Fibroblast of the aortic adventitia (primary cell): ENCODE measurements around the gene RTL1. TPM values are rescaled to one million over a fixed set of nuclear protein-coding genes. Genes with fewer than 3 reads are reported as not detected.

ENCODE experiments used
- DNase-seq: peaks from one replicate; pipeline ENCODE4 v3.0.0-alpha.2; 2010; ENCODE audit warnings: low read depth
- H3K4me3 ChIP-seq: 2 replicates; pipeline ENCODE4 v1.5.1; 2011; ENCODE audit warnings: low read depth, mild to moderate bottlenecking, control low read depth, low read length, moderate library complexity
- CTCF ChIP-seq: IDR thresholded peaks from 2 replicates; pipeline ENCODE4 v1.5.1; 2011; ENCODE audit warnings: mild to moderate bottlenecking, low read length, control low read depth, inconsistent platforms; ENCODE audit not compliant: insufficient read depth
- total RNA-seq: library from RNA; depleted of rRNA; stranded (reverse); fragments of >200 nt; gene quantifications from 2 replicates; pipeline ENCODE4 v1.2.3, GENCODE V29; 2012; ENCODE audit warnings: low replicate concordance

The RTL1 gene
- total RNA-seq, 1 donor, result not detected

- no peak overlapping the region for H3K4me3 ChIP-seq
- DNase-seq, result no peak
- no peak for TF ChIP-seq CTCF
Measured at GRCh38 chr14:100837805-100838350, 65.6 kb downstream of the RTL1 start.

- TF ChIP-seq CTCF, result no peak
- no peak for DNase-seq
- no peak overlapping the region for H3K4me3 ChIP-seq
Measured at GRCh38 chr14:100836941-100837804, 66.3 kb downstream of the RTL1 start.

GRCh38 chr14:100836311-100836805 lies 67.2 kb downstream of the RTL1 start:
- H3K4me3 ChIP-seq, result no peak overlapping the region
- TF ChIP-seq CTCF, result no peak
- DNase-seq, result no peak

GRCh38 chr14:100835548-100836310 lies 67.8 kb downstream of the RTL1 start:
- no peak for DNase-seq
- no peak for TF ChIP-seq CTCF
- no peak overlapping the region for H3K4me3 ChIP-seq

GRCh38 chr14:100834794-100835547 lies 68.6 kb downstream of the RTL1 start:
- H3K4me3 ChIP-seq, result no peak overlapping the region
- no peak for DNase-seq
- no peak for TF ChIP-seq CTCF

GRCh38 chr14:100834082-100834793 lies 69.3 kb downstream of the RTL1 start:
- TF ChIP-seq CTCF, result no peak
- H3K4me3 ChIP-seq, result no peak overlapping the region
- no peak for DNase-seq
